B cell (primary cell): ENCODE data around the gene GPR119. TPM values are rescaled to one million over a fixed set of nuclear protein-coding genes. Genes with fewer than 3 reads are reported as not detected.

Source experiments
- ATAC-seq: fragments of 200-7000 bp; cut with Tn5 transposase; one replicate; pipeline ENCODE4 v1.10.0; 2021; ENCODE audit warnings: low read depth, mild to moderate bottlenecking, moderate number of reproducible peaks, moderate library complexity
- CTCF ChIA-PET: fragments of 350-600 bp; sonication (Branson Sonifier 250); formaldehyde crosslinking; loops from one replicate; lab custom pipeline; 2021; ENCODE audit warnings: antibody characterized with exemption, inconsistent platforms; lab: Charles Lee
- POLR2A ChIA-PET: fragments of 350-600 bp; sonication (Branson Sonifier 250); formaldehyde crosslinking; loops from one replicate; lab custom pipeline; 2021; ENCODE audit warnings: antibody characterized with exemption; lab: Charles Lee
- DNase-seq: peaks from one replicate; pipeline ENCODE4 v3.0.0; 2013
- H2AFZ ChIP-seq: 2 replicates; pipeline ENCODE4 v1.6.1; 2012; ENCODE audit warnings: mild to moderate bottlenecking, low read depth, low read length; ENCODE audit not compliant: insufficient read depth, poor library complexity, severe bottlenecking
- H3K27ac ChIP-seq, 2 donors: 1 replicate in 1 of 2; 2 replicates in 1 of 2; pipeline ENCODE4 v1.5.1; 2012 to 2013; ENCODE audit warnings: low read length in 2 of 2, mild to moderate bottlenecking in 2 of 2, moderate library complexity in 1 of 2
- H3K27me3 ChIP-seq, 4 experiments: fragments of 200-600 bp in 1 of 4; sonication (generic) in 1 of 4; replicated peaks in 1 of 4; 1 replicate in 2 of 4; 2 replicates in 2 of 4; pipeline versions ENCODE4 v1.6.1 to v1.7.0; 2013 to 2016; ENCODE audit warnings: low read length in 3 of 4, mild to moderate bottlenecking in 2 of 4, mixed read lengths in 1 of 4, moderate library complexity in 1 of 4; ENCODE audit not compliant: insufficient read depth in 4 of 4, control insufficient read depth in 3 of 4; ENCODE audit errors: control extremely low read depth in 1 of 4
- H3K36me3 ChIP-seq, 2 experiments: replicated peaks in 1 of 2; 1 replicate in 1 of 2; 2 replicates in 1 of 2; pipeline versions ENCODE4 v1.6.1 to v1.7.1; 2013; ENCODE audit warnings: low read length in 1 of 2; ENCODE audit not compliant: insufficient read depth in 2 of 2, control insufficient read depth in 1 of 2; ENCODE audit errors: control extremely low read depth in 1 of 2, extremely low read depth in 1 of 2
- H3K4me1 ChIP-seq, 2 donors: fragments of 200-600 bp in 1 of 2; sonication (generic) in 1 of 2; 1 replicate in 1 of 2; 2 replicates in 1 of 2; pipeline versions ENCODE4 v1.5.1 to v1.6.1; 2013 to 2017; ENCODE audit warnings: low read length in 2 of 2; ENCODE audit not compliant: control insufficient read depth in 2 of 2, insufficient read depth in 2 of 2
- H3K4me2 ChIP-seq: replicated peaks from 2 replicates; pipeline ENCODE3; 2012; ENCODE audit warnings: mild to moderate bottlenecking, low read depth, low read length; ENCODE audit not compliant: poor library complexity, severe bottlenecking
- H3K4me3 ChIP-seq, 5 experiments: fragments of 200-600 bp in 1 of 5; sonication (generic) in 1 of 5; 1 replicate in 3 of 5; 2 replicates in 2 of 5; pipeline versions ENCODE4 v1.5.1 to v1.7.0; 2011 to 2016; ENCODE audit warnings: low read length in 4 of 5, mild to moderate bottlenecking in 4 of 5, low read depth in 2 of 5, control low read depth in 1 of 5, moderate library complexity in 1 of 5; ENCODE audit not compliant: insufficient read depth in 1 of 5; ENCODE audit errors: control extremely low read depth in 1 of 5, extremely low read depth in 1 of 5
- H3K79me2 ChIP-seq: fragments of 200-600 bp; sonication (generic); one replicate; pipeline ENCODE4 v1.6.0; 2016; ENCODE audit warnings: low read length; ENCODE audit not compliant: control insufficient read depth, insufficient read depth
- H3K9ac ChIP-seq: fragments of 200-600 bp; sonication (generic); 2 replicates; pipeline ENCODE4 v1.6.1; 2017; ENCODE audit warnings: mild to moderate bottlenecking, low read length, moderate library complexity
- H3K9me3 ChIP-seq, 3 donors: one replicate each; pipeline versions ENCODE4 v1.6.1 to v1.7.1; 2013; ENCODE audit warnings: low read length in 2 of 3; ENCODE audit not compliant: control insufficient read depth in 2 of 3, insufficient read depth in 1 of 3; ENCODE audit errors: control extremely low read depth in 1 of 3
- H4K20me1 ChIP-seq: 2 replicates; pipeline ENCODE4 v1.6.0; 2012; ENCODE audit warnings: mild to moderate bottlenecking, low read length; ENCODE audit not compliant: insufficient read depth, control insufficient read depth, poor library complexity, severe bottlenecking
- H3K27ac Mint-ChIP-seq: one replicate; pipeline ENCODE4 v1.8.0; 2021; ENCODE audit warnings: mixed read lengths
- H3K27me3 Mint-ChIP-seq: one replicate; pipeline ENCODE4 v1.8.0; 2021; ENCODE audit warnings: mixed read lengths
- H3K4me1 Mint-ChIP-seq: one replicate; pipeline ENCODE4 v1.8.0; 2021; ENCODE audit warnings: mixed read lengths
- H3K4me3 Mint-ChIP-seq: one replicate; pipeline ENCODE4 v1.8.0; 2021; ENCODE audit warnings: mixed read lengths
- H3K9me3 Mint-ChIP-seq: one replicate; pipeline ENCODE4 v1.8.0; 2022; ENCODE audit warnings: mixed read lengths; ENCODE audit not compliant: insufficient read depth
- CTCF ChIP-seq: fragments of 200-600 bp; IDR thresholded peaks from one replicate; pipeline ENCODE4 v1.8.0; 2022; ENCODE audit warnings: antibody characterized with exemption, mild to moderate bottlenecking
- EZH2 ChIP-seq: IDR thresholded peaks from 2 replicates; pipeline ENCODE4 v1.6.1; 2012; ENCODE audit warnings: borderline replicate concordance, low read depth, mild to moderate bottlenecking, moderate library complexity, low read length; ENCODE audit not compliant: insufficient read depth, poor library complexity, severe bottlenecking
- WGBS: methylation state at CpG from one replicate; pipeline ENCODE4 v1.1.5; 2013; ENCODE audit warnings: missing lambda C conversion rate; ENCODE audit not compliant: insufficient coverage; 5-methylcytosine and 5-hydroxymethylcytosine counted together
- intact Hi-C: fragments of 100-400 bp; cut with micrococcal nuclease; formaldehyde crosslinking; loops from one replicate; pipeline ENCODE4 v1.10.0; 2022
- polyA plus RNA-seq: library from polyadenylated mRNA; depleted of rRNA; stranded (reverse); fragments of >200 nt; gene quantifications from 2 replicates; pipeline ENCODE4 v1.2.3, GENCODE V29; 2012
- total RNA-seq, 2 donors: library from RNA; stranded (reverse); fragments of 120-200 nt in 1 of 2; gene quantifications; 1 replicate in 1 of 2; 2 replicates in 1 of 2; pipeline versions ENCODE4 v1.2.3 to v1.2.4, GENCODE V29; 2013 to 2022

Gene GPR119
- total and polyA plus RNA-seq, 2 donors (not counting 1 experiment from before 2014, with no cell fraction given), result not detected

DNA sequence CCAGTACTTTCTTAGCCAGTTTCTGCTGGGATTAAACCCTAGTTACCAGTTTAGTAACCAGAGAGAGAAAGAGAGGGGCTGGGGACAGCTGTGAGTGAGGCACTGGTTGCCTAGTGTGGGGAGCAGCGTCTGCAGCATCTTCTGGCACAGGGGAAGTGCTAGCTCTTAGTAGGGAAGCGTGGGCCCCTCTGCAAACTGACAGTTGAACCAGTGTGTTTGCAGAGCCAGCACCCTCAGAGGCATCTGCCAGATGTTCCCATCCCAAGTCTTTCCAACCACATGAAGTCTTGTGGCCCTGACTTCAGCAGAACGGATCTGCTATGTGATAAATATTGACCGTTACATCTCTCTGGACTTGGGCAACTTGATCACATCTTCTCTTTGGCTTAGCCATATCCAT, 31.3 kb upstream of the GPR119 start:
- intact Hi-C loops, result no loop called here
- H3K9me3 ChIP-seq, result no peaks in the 10 kb centered on the region
- H3K27ac Mint-ChIP-seq, result no peak overlapping the region
- no peak overlapping the region for H3K4me2 ChIP-seq
- H3K36me3 ChIP-seq, result peaks cover 0 to 3% of the 10 kb centered on the region in 2 experiments
- no peak overlapping the region for H3K4me3 ChIP-seq
- POLR2A ChIA-PET, result no interaction called here
- H3K4me1 ChIP-seq, result no peaks in the 10 kb centered on the region
- no peaks in the 10 kb centered on the region for H3K4me1 Mint-ChIP-seq
- H3K27me3 Mint-ChIP-seq, result no peaks in the 10 kb centered on the region
- 92% methylated on average over 3 of the region's 4 CpGs for WGBS
- H3K9me3 Mint-ChIP-seq, result no peaks in the 10 kb centered on the region
- H3K27me3 ChIP-seq, result no peaks in the 10 kb centered on the region
- TF ChIP-seq EZH2 (no peak), CTCF (no peak)
- no peaks in the 10 kb centered on the region for H4K20me1 ChIP-seq
- H2AFZ ChIP-seq, result no peak overlapping the region
- CTCF ChIA-PET, result no interaction called here
- H3K27ac ChIP-seq, result no peak overlapping the region
- no peak overlapping the region for H3K9ac ChIP-seq
- DNase-seq, result no peak
- H3K4me3 Mint-ChIP-seq, result no peak overlapping the region
- no peaks in the 10 kb centered on the region for H3K79me2 ChIP-seq
- ATAC-seq, result no peak

GRCh38 chrX:130415201-130415600, 29.7 kb upstream of the GPR119 start:
- H3K4me3 Mint-ChIP-seq, result no peak overlapping the region
- intact Hi-C loops, result no loop called here
- H3K27me3 Mint-ChIP-seq, result no peaks in the 10 kb centered on the region
- H3K4me1 Mint-ChIP-seq, result no peaks in the 10 kb centered on the region
- Histone ChIP-seq H3K4me2 (no peak overlapping the region), H2AFZ (no peak overlapping the region), H3K4me3 (no peak overlapping the region), H3K79me2 (no peaks in the 10 kb centered on the region), H3K9ac (no peak overlapping the region), H3K27ac (no peak overlapping the region), H4K20me1 (no peaks in the 10 kb centered on the region), H3K36me3 (peaks cover 0 to 14% of the 10 kb centered on the region in 2 experiments), H3K4me1 (no peaks in the 10 kb centered on the region), H3K9me3 (no peaks in the 10 kb centered on the region), H3K27me3 (no peaks in the 10 kb centered on the region)
- POLR2A ChIA-PET, result no interaction called here
- H3K9me3 Mint-ChIP-seq, result no peaks in the 10 kb centered on the region
- no peak for TF ChIP-seq CTCF
- TF ChIP-seq EZH2, result no peak
- CTCF ChIA-PET, result no interaction called here
- no peak overlapping the region for H3K27ac Mint-ChIP-seq
- ATAC-seq (no peak), DNase-seq (no peak)
- no CpG with 5 or more reads among the region's 7 CpGs for WGBS
